ENCODE results near the gene KRTAP1-3. TPM values are rescaled to one million over a fixed set of nuclear protein-coding genes. Genes with fewer than 3 reads are reported as not detected.
"Not testable (repeated sequence)": the region's sequence is repeated elsewhere in the genome, so short reads cannot be mapped to it uniquely, and the experiment has no call there.

Gene KRTAP1-3
- total RNA-seq, 1 experiment from 2014 or later: not detected

- peaks cover 24% of the 10 kb centered on the region for H3K4me1 Mint-ChIP-seq
- POLR2A ChIA-PET; H3K27me3 Mint-ChIP-seq (ENCODE audit: low read depth); H3K4me3 Mint-ChIP-seq; DNase-seq (ENCODE audit: low spot score); H3K36me3 Mint-ChIP-seq; CTCF ChIA-PET; H3K27ac Mint-ChIP-seq: not testable (repeated sequence)
- TF ChIP-seq ZNF423 (CRISPR knock-in tag; IDR thresholded peaks at IDR 0.05): peak; percentile 95
- ATAC-seq: peak; percentile 32; the same call in 1 of the 2 replicates
- peaks cover 18% of the 10 kb centered on the region for H3K9me3 Mint-ChIP-seq
Measured at GRCh38 chr17:41046735-41047465, 12.2 kb upstream of the KRTAP1-3 start, which contains the start of gene KRTAP2-1. KRTAP2-1 (minus strand) TSS chr17:41047316; CDS start chr17:41047267, 49 bp downstream.

GRCh38 chr17:41042953-41043352 is 8.3 kb upstream of the KRTAP1-3 start:
- DNase-seq (ENCODE audit: low spot score): no peak

DNA sequence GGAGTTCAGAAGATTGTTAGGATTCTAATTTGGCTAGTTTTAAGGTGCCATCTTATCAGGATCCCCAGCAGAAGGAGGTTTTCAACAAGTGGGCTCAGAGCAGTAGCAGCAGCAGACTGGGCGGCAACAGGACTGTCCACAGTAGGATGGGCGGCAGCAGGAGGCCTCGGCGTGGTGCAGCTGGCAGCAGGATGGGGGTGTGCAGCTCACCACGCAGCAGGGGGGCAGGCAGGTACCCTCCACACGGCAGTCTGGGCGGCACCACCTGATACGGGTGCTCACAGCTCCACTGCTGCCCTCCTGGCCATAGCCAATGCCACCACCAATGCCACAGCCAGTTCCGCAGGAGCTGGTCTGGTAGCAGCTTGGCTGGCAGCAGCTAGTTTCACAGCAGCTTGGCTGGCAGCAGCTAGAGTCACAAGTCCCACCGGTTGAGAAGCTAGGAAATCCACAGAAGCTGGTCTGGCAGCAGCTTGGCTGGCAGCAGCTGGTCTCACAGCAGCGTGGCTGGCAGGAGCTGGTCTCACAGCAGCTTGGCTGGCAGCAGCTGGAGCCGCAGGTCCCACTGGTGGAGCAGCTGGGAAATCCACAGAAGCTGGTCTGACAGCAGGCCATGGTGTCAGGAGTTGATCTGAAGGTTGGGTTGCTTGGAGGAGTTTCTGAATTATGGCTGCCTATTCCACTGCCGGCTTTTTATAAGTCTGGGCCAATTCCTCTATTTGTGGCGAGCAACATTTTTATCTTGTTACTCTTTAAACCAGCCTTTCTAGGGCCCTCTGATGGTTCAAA is 6.3 kb upstream of the KRTAP1-3 start, which contains the start of gene KRTAP1-1:
Gene KRTAP1-1 (minus strand): TSS at position 668 of the 789 bp plus-strand sequence. CDS start 53 bp downstream, at position 615.
- H3K36me3 Mint-ChIP-seq; H3K4me3 Mint-ChIP-seq; DNase-seq (ENCODE audit: low spot score); CTCF ChIA-PET; POLR2A ChIA-PET; H3K27ac Mint-ChIP-seq; ATAC-seq; H3K27me3 Mint-ChIP-seq (ENCODE audit: low read depth): not testable (repeated sequence)
- H3K4me1 Mint-ChIP-seq: peaks cover 35% of the 10 kb centered on the region
- peaks cover 18% of the 10 kb centered on the region for H3K9me3 Mint-ChIP-seq

More at GRCh38 chr17:41042953-41043352, 8.3 kb upstream of the KRTAP1-3 start:
- H3K27me3 Mint-ChIP-seq (ENCODE audit: low read depth): no peaks in the 10 kb centered on the region; the same call in 1 of the 2 replicates
- H3K4me3 Mint-ChIP-seq: no peak overlapping the region
- ChIA-PET POLR2A (no interaction called here), CTCF (no interaction called here)
- TF ChIP-seq, protein P1, sequence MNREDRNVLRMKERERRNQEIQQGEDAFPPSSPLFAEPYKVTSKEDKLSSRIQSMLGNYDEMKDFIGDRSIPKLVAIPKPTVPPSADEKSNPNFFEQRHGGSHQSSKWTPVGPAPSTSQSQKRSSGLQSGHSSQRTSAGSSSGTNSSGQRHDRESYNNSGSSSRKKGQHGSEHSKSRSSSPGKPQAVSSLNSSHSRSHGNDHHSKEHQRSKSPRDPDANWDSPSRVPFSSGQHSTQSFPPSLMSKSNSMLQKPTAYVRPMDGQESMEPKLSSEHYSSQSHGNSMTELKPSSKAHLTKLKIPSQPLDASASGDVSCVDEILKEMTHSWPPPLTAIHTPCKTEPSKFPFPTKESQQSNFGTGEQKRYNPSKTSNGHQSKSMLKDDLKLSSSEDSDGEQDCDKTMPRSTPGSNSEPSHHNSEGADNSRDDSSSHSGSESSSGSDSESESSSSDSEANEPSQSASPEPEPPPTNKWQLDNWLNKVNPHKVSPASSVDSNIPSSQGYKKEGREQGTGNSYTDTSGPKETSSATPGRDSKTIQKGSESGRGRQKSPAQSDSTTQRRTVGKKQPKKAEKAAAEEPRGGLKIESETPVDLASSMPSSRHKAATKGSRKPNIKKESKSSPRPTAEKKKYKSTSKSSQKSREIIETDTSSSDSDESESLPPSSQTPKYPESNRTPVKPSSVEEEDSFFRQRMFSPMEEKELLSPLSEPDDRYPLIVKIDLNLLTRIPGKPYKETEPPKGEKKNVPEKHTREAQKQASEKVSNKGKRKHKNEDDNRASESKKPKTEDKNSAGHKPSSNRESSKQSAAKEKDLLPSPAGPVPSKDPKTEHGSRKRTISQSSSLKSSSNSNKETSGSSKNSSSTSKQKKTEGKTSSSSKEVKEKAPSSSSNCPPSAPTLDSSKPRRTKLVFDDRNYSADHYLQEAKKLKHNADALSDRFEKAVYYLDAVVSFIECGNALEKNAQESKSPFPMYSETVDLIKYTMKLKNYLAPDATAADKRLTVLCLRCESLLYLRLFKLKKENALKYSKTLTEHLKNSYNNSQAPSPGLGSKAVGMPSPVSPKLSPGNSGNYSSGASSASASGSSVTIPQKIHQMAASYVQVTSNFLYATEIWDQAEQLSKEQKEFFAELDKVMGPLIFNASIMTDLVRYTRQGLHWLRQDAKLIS (CRISPR knock-in tag; IDR thresholded peaks at IDR 0.05; ENCODE audit: borderline replicate concordance): no peak
- TF ChIP-seq, protein P2, sequence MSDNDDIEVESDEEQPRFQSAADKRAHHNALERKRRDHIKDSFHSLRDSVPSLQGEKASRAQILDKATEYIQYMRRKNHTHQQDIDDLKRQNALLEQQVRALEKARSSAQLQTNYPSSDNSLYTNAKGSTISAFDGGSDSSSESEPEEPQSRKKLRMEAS (CRISPR knock-in tag; IDR thresholded peaks at IDR 0.05): no peak
- no peak for TF ChIP-seq MXD4 (CRISPR knock-in tag; IDR thresholded peaks at IDR 0.05; ENCODE audit: borderline replicate concordance)
- TF ChIP-seq PREB (CRISPR knock-in tag; IDR thresholded peaks at IDR 0.05; ENCODE audit: borderline replicate concordance): no peak
- no peak for TF ChIP-seq NR2C2 (CRISPR knock-in tag; IDR thresholded peaks at IDR 0.05)
- TF ChIP-seq TP53 (CRISPR knock-in tag; IDR thresholded peaks at IDR 0.05): no peak
- TF ChIP-seq CREB1 (CRISPR knock-in tag; IDR thresholded peaks at IDR 0.05): no peak
- TF ChIP-seq ZNF317 (CRISPR knock-in tag; IDR thresholded peaks at IDR 0.05; ENCODE audit: borderline replicate concordance, low read depth): no peak
- TF ChIP-seq, protein P3, sequence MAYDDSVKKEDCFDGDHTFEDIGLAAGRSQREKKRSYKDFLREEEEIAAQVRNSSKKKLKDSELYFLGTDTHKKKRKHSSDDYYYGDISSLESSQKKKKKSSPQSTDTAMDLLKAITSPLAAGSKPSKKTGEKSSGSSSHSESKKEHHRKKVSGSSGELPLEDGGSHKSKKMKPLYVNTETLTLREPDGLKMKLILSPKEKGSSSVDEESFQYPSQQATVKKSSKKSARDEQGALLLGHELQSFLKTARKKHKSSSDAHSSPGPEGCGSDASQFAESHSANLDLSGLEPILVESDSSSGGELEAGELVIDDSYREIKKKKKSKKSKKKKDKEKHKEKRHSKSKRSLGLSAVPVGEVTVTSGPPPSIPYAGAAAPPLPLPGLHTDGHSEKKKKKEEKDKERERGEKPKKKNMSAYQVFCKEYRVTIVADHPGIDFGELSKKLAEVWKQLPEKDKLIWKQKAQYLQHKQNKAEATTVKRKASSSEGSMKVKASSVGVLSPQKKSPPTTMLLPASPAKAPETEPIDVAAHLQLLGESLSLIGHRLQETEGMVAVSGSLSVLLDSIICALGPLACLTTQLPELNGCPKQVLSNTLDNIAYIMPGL (CRISPR knock-in tag; IDR thresholded peaks at IDR 0.05): no peak
- TF ChIP-seq, protein P4, sequence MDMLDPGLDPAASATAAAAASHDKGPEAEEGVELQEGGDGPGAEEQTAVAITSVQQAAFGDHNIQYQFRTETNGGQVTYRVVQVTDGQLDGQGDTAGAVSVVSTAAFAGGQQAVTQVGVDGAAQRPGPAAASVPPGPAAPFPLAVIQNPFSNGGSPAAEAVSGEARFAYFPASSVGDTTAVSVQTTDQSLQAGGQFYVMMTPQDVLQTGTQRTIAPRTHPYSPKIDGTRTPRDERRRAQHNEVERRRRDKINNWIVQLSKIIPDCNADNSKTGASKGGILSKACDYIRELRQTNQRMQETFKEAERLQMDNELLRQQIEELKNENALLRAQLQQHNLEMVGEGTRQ (CRISPR knock-in tag; IDR thresholded peaks at IDR 0.05): no peak
- TF ChIP-seq GRHL2 (CRISPR knock-in tag; IDR thresholded peaks at IDR 0.05; ENCODE audit: insufficient replicate concordance, severe bottlenecking): no peak
- TF ChIP-seq GABPB1 (CRISPR knock-in tag; IDR thresholded peaks at IDR 0.05): no peak
- no peak for TF ChIP-seq IRF2 (CRISPR knock-in tag; IDR thresholded peaks at IDR 0.05; ENCODE audit: borderline replicate concordance, low read depth)
- no peak for TF ChIP-seq FOXP1 (CRISPR knock-in tag; IDR thresholded peaks at IDR 0.05; ENCODE audit: borderline replicate concordance)
- H3K36me3 Mint-ChIP-seq: no peaks in the 10 kb centered on the region
- ATAC-seq: no peak
- peaks cover 25% of the 10 kb centered on the region for H3K4me1 Mint-ChIP-seq
- no peak overlapping the region for H3K27ac Mint-ChIP-seq
- H3K9me3 Mint-ChIP-seq: peaks cover 18% of the 10 kb centered on the region
